Ovary (tissue), 9 donors: ENCODE results near the gene SIGLEC1. TPM values are rescaled to one million over a fixed set of nuclear protein-coding genes. Genes with fewer than 3 reads are reported as not detected.

Experiments
- DNase-seq, 5 donors: peaks; one replicate each; pipeline ENCODE4 v3.0.0-alpha.2; 2019 to 2020
- H3K27ac ChIP-seq, 2 donors: fragments of 200-600 bp; one replicate each; pipeline versions ENCODE4 v1.5.1 to v1.8.0; 2019 to 2022
- H3K27me3 ChIP-seq: fragments of 200-600 bp; one replicate; pipeline ENCODE4 v1.8.0; 2022
- H3K36me3 ChIP-seq: fragments of 200-600 bp; sonication (generic); one replicate; pipeline ENCODE4 v1.5.1; 2019
- H3K4me1 ChIP-seq: one replicate; pipeline ENCODE4 v1.8.1; 2013; ENCODE audit warnings: mild to moderate bottlenecking, moderate library complexity; ENCODE audit not compliant: insufficient read depth
- H3K4me3 ChIP-seq: fragments of 200-600 bp; sonication (generic); one replicate; pipeline ENCODE4 v1.5.1; 2017
- H3K9me3 ChIP-seq, 2 donors: fragments of 200-600 bp in 1 of 2; sonication (generic) in 1 of 2; one replicate each; pipeline versions ENCODE4 v1.5.1 to v1.8.1; 2013 to 2019; ENCODE audit warnings: mild to moderate bottlenecking in 1 of 2, moderate library complexity in 1 of 2
- CTCF ChIP-seq, 3 donors: fragments of 450-650 bp in 2 of 3; fragments of 200-600 bp in 1 of 3; IDR thresholded peaks; one replicate each; pipeline versions ENCODE4 v1.5.1 to v1.8.0; 2016 to 2022; ENCODE audit warnings: antibody characterized with exemption in 3 of 3, mild to moderate bottlenecking in 1 of 3
- EP300 ChIP-seq: sonication (generic); formaldehyde crosslinking; IDR thresholded peaks from one replicate; pipeline ENCODE4 v1.6.1; 2017; ENCODE audit warnings: antibody characterized with exemption
- POLR2A ChIP-seq: fragments of 450-650 bp; IDR thresholded peaks from one replicate; pipeline ENCODE4 v1.6.1; 2017; ENCODE audit warnings: antibody characterized with exemption, mild to moderate bottlenecking, moderate library complexity
- WGBS, 3 donors: extraction: QIAGEN DNeasy Blood & Tissue Kit in 1 of 3; methylation state at CpG; one replicate each; pipeline versions ENCODE4 v1.1.5 to v1.1.7; 2013 to 2017; 5-methylcytosine and 5-hydroxymethylcytosine counted together
- intact Hi-C, 4 donors: fragments of 100-400 bp; cut with DNase I; formaldehyde crosslinking; loops; one replicate each; pipeline versions ENCODE4 v1.11.0 to v1.15.1; 2022 to 2023
- polyA plus RNA-seq, 2 donors: library from polyadenylated mRNA; stranded (reverse); fragments of 200-250 nt in 1 of 2; fragments of 350-450 nt in 1 of 2; fragmentation: Illumina TruSeq in 1 of 2; extraction: RNeasy Lipid Tissue Mini Kit (QIAGEN cat#74804) in 1 of 2; gene quantifications; one replicate each; pipeline ENCODE4 v1.2.3, GENCODE V29; 2013 to 2014
- total RNA-seq, 7 donors: library from RNA; depleted of rRNA in 2 of 7; stranded (reverse); fragments of >200 nt in 2 of 7; fragmentation: NEBNext Ultra II Directional in 3 of 7; extraction: Animal tissue kit (Norgen Biotek cat#: 25700) in 3 of 7; gene quantifications; one replicate each; pipeline versions ENCODE4 v1.1.0 to v1.2.4, GENCODE V29; 2016 to 2023
- donor health status: DM: no; HTN: no; CAD: no; lungs with moderate emphysema.
- donor health status: DM: no; HTN: no; CAD: no.
- donor health status: Bipolar disorder and iron deficiency.
- donor health status: DM: yes; HTN: yes; CAD: no.
- donor health status: DM: no; HTN: no; CAD: no.
- donor health status: DM: yes; HTN: yes; CAD: no.

SIGLEC1 gene
- total and polyA plus RNA-seq, 9 donors, result 0.48 to 11.5 (median 1.9) TPM

GRCh38 chr20:3739926-3740451 lies 27.6 kb upstream of the SIGLEC1 start:
- Histone ChIP-seq H3K27ac (no peak overlapping the region), H3K9me3 (no peaks in the 10 kb centered on the region), H3K4me1 (peaks cover 2% of the 10 kb centered on the region), H3K27me3 (no peaks in the 10 kb centered on the region), H3K4me3 (no peak overlapping the region), H3K36me3 (no peaks in the 10 kb centered on the region)
- WGBS, 3 donors, result 52 to 68% (median 52%) methylated on average over 7 of the region's 7 CpGs
- DNase-seq, result no peak
- intact Hi-C loops, result no loop called here
- TF ChIP-seq POLR2A, result no peak
- no peak for TF ChIP-seq EP300
- no peak for TF ChIP-seq CTCF (IDR thresholded peaks at IDR 0.05)

GRCh38 chr20:3739054-3739925 lies 26.9 kb upstream of the SIGLEC1 start:
- no peak for DNase-seq
- H3K36me3 ChIP-seq, result no peaks in the 10 kb centered on the region
- H3K9me3 ChIP-seq, result no peaks in the 10 kb centered on the region
- no peaks in the 10 kb centered on the region for H3K27me3 ChIP-seq
- WGBS, 3 donors, result 61 to 67% (median 62%) methylated on average over 17 to 19 of the region's 19 CpGs
- peaks cover 2% of the 10 kb centered on the region for H3K4me1 ChIP-seq
- intact Hi-C loops, result no loop called here
- no peak for TF ChIP-seq EP300
- TF ChIP-seq POLR2A, result no peak
- TF ChIP-seq CTCF (IDR thresholded peaks at IDR 0.05), result no peak
- H3K4me3 ChIP-seq, result no peak overlapping the region
- no peak overlapping the region for H3K27ac ChIP-seq

- H3K27me3 ChIP-seq, result no peaks in the 10 kb centered on the region
- WGBS, 3 donors, result 68 to 71% (median 68%) methylated on average over 11 of the region's 11 CpGs
- no peak overlapping the region for H3K27ac ChIP-seq
- TF ChIP-seq POLR2A (no peak), CTCF (IDR thresholded peaks at IDR 0.05) (no peak), EP300 (no peak)
- no peaks in the 10 kb centered on the region for H3K36me3 ChIP-seq
- intact Hi-C loops, result no loop called here
- no peaks in the 10 kb centered on the region for H3K9me3 ChIP-seq
- no peak overlapping the region for H3K4me3 ChIP-seq
- no peak for DNase-seq
- peaks cover 4% of the 10 kb centered on the region for H3K4me1 ChIP-seq
Observed at GRCh38 chr20:3738111-3739053, 26.0 kb upstream of the SIGLEC1 start.

- H3K4me1 ChIP-seq, result peaks cover 4% of the 10 kb centered on the region
- intact Hi-C loops, result no loop called here
- 77 to 85% (median 77%) methylated on average over 4 of the region's 4 CpGs for WGBS, 3 donors
Observed at GRCh38 chr20:3735768-3736167, 23.4 kb upstream of the SIGLEC1 start.

More at GRCh38 chr20:3735768-3736167, 23.4 kb upstream of the SIGLEC1 start:
- H3K27ac ChIP-seq, result no peak overlapping the region
- no peaks in the 10 kb centered on the region for H3K9me3 ChIP-seq
- no peaks in the 10 kb centered on the region for H3K27me3 ChIP-seq
- H3K4me3 ChIP-seq, result no peak overlapping the region
- DNase-seq, result no peak
- TF ChIP-seq CTCF (IDR thresholded peaks at IDR 0.05), result no peak
- H3K36me3 ChIP-seq, result no peaks in the 10 kb centered on the region
